ENCODE measurements around the gene VAV1. TPM values are rescaled to one million over a fixed set of nuclear protein-coding genes. Genes with fewer than 3 reads are reported as not detected.

VAV1 gene
- total and polyA plus RNA-seq, 9 of the 15 experiments (the other 6 are each of a cell fraction or from before 2014, with no cell fraction given) = 0.46 to 20.1 (median 11.1) TPM

- TF ChIP-seq BRF1 (IDR thresholded peaks at IDR 0.05; ENCODE audit: borderline replicate concordance, extremely low read depth, insufficient read length) (no peak), ZNF436 (CRISPR knock-in tag; IDR thresholded peaks at IDR 0.05) (no peak), IRF1 (CRISPR knock-in tag; IDR thresholded peaks at IDR 0.05; ENCODE audit: borderline replicate concordance) (no peak), FOXP4 (CRISPR knock-in tag; IDR thresholded peaks at IDR 0.05; ENCODE audit: borderline replicate concordance) (no peak), TCFL5 (CRISPR knock-in tag; conservative IDR thresholded peaks at IDR 0.05) (no peak), BDP1 (IDR thresholded peaks at IDR 0.05; ENCODE audit: insufficient read depth, insufficient read length) (no peak), SRSF9 (IDR thresholded peaks at IDR 0.05; ENCODE audit: borderline replicate concordance, low read depth, low read length) (no peak), ZHX1 (conservative IDR thresholded peaks at IDR 0.05; ENCODE audit: low read length) (no peak), SIN3A (IDR thresholded peaks at IDR 0.05; ENCODE audit: borderline replicate concordance in 2 of 2, control insufficient read depth in 1 of 2, low read depth in 2 of 2, low read length in 2 of 2) (0 out of 4 replicates have a peak, but pooled peaks of 1 of the 2 experiments have one; percentile 27), CC2D1A (IDR thresholded peaks at IDR 0.05) (peak; percentile 54; the same call in 1 of the 2 replicates), DEAF1 (CRISPR knock-in tag; IDR thresholded peaks at IDR 0.05) (peak; percentile 74; the same call in 1 of the 2 replicates), ZBTB1 (CRISPR knock-in tag; IDR thresholded peaks at IDR 0.05; ENCODE audit: borderline replicate concordance, low read depth) (no peak; the same call in 1 of the 2 replicates), HEY1 (CRISPR knock-in tag; IDR thresholded peaks at IDR 0.05; ENCODE audit: borderline replicate concordance) (0 out of 2 replicates have a peak, but pooled peaks have one; percentile 7), POLR2G (IDR thresholded peaks at IDR 0.05; ENCODE audit: low read depth, low read length) (no peak), SIRT6 (IDR thresholded peaks at IDR 0.05; ENCODE audit: low read depth, low read length) (no peak), NFIX (CRISPR knock-in tag; IDR thresholded peaks at IDR 0.05; ENCODE audit: low read depth) (peak; percentile 28; the same call in 1 of the 2 replicates)
Observed at GRCh38 chr19:6737873-6738786, 34.4 kb upstream of the VAV1 start (continued).

Measured in K562 (cell line).